Measurements from ENCODE around the gene ENTPD8. TPM values are rescaled to one million over a fixed set of nuclear protein-coding genes. Genes with fewer than 3 reads are reported as not detected.
A peak's percentile ranks its signal among the peaks of the same experiment; 100 is the strongest.

ENTPD8 gene
- total RNA-seq, 1 donor = not detected

DNA sequence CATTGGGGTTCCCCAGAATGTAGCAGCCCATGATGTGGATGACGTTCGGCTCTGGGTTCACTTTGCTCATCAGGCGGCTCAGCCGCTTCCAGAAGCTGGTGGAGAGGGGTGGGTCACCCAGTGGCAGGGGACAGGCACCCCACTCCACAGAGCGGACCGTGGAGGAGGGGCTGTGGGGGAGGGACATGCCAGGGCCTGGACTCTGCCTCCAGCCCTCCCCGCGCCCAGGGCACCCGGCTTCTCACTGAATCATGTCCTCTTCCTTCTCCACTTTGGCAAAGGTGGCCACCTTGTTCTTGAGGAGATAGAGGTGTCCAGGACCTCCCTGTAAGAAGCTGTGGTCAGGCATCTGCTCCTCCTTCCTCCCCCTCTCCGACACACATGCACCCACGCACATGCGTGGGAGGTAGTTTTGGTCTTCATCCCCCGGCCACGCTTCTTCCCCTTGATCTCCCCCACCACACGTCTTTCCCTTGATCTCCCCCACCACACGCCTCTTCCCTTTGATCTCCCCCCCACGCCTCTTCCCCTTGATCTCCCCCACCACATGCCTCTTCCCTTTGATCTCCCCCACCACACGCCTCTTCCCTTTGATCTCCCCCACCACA is 8.9 kb upstream of the ENTPD8 start:
- peaks cover 17% of the 10 kb centered on the region for H4K20me1 ChIP-seq (ENCODE audit: insufficient read depth, low read length)
- no peak overlapping the region for H3K4me3 ChIP-seq (ENCODE audit: insufficient read depth, low read length)
- TF ChIP-seq, protein P1, sequence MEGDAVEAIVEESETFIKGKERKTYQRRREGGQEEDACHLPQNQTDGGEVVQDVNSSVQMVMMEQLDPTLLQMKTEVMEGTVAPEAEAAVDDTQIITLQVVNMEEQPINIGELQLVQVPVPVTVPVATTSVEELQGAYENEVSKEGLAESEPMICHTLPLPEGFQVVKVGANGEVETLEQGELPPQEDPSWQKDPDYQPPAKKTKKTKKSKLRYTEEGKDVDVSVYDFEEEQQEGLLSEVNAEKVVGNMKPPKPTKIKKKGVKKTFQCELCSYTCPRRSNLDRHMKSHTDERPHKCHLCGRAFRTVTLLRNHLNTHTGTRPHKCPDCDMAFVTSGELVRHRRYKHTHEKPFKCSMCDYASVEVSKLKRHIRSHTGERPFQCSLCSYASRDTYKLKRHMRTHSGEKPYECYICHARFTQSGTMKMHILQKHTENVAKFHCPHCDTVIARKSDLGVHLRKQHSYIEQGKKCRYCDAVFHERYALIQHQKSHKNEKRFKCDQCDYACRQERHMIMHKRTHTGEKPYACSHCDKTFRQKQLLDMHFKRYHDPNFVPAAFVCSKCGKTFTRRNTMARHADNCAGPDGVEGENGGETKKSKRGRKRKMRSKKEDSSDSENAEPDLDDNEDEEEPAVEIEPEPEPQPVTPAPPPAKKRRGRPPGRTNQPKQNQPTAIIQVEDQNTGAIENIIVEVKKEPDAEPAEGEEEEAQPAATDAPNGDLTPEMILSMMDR (IDR thresholded peaks at IDR 0.05; ENCODE audit: extremely low read depth, low read depth, low read length) = no peak
- DNase-seq (ENCODE audit: insufficient read length, low spot score, missing footprints) = peak; percentile 69
- no peak overlapping the region for H2AFZ ChIP-seq (ENCODE audit: low read length)
- peaks cover 15% of the 10 kb centered on the region for H3K36me3 ChIP-seq (ENCODE audit: insufficient read depth, low read length)
- H3K27ac ChIP-seq (ENCODE audit: low read depth, low read length) = no peak overlapping the region
- H3K4me2 ChIP-seq (ENCODE audit: insufficient read depth, low read length) = no peak overlapping the region
- no peaks in the 10 kb centered on the region for H3K79me2 ChIP-seq (ENCODE audit: insufficient read depth, low read length)
- H3K27me3 ChIP-seq (ENCODE audit: insufficient read depth, low read length) = no peaks in the 10 kb centered on the region
- no peaks in the 10 kb centered on the region for H3K4me1 ChIP-seq (ENCODE audit: insufficient read depth, low read length)
- no peaks in the 10 kb centered on the region for H3K9me3 ChIP-seq (ENCODE audit: low read depth, low read length)

DNA sequence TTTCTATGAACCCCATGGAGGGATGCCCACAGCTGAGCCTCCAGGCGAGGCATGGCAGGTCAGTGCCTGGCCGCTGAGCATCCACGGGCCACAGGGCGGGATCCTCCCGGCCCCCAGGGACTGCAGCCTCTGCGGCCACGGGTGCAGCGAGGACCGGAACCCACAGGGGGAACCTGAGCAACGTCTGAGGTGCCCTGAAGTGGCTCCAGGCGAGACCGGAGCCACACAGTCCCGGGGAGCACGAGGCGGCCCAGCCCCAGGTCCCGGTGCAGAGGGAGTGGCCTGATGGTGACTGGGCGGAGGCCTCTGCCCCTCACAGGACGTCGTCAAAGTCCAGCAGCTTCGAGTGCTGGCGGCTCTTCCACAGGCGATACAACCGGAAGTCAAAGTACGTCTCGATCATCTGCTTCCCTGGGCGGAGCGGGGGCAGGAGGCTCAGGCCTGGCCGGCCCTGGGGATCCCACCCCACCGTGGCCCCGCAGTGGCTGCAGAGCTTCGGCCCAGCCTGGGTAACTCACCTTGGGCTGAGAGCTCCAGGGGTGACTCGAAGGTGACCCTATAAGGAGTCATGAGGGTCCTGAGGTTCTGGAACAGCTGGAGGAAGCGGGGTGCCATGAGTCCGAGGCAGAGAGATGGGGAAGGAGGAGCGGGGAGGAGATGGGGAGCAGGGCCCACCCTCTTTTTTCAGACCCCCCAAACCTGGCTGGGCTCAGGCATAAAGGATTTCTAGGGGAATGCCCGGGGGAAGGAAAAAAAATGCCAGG is 8.1 kb upstream of the ENTPD8 start:
- Histone ChIP-seq H3K27ac (ENCODE audit: low read depth, low read length) (no peak overlapping the region), H3K4me3 (ENCODE audit: insufficient read depth, low read length) (no peak overlapping the region), H3K9me3 (ENCODE audit: low read depth, low read length) (no peaks in the 10 kb centered on the region), H3K4me1 (ENCODE audit: insufficient read depth, low read length) (no peaks in the 10 kb centered on the region), H2AFZ (ENCODE audit: low read length) (no peak overlapping the region), H4K20me1 (ENCODE audit: insufficient read depth, low read length) (peaks cover 9% of the 10 kb centered on the region), H3K27me3 (ENCODE audit: insufficient read depth, low read length) (no peaks in the 10 kb centered on the region), H3K79me2 (ENCODE audit: insufficient read depth, low read length) (no peaks in the 10 kb centered on the region), H3K36me3 (ENCODE audit: insufficient read depth, low read length) (peaks cover 10% of the 10 kb centered on the region), H3K4me2 (ENCODE audit: insufficient read depth, low read length) (no peak overlapping the region)
- TF ChIP-seq, protein P1 (IDR thresholded peaks at IDR 0.05; ENCODE audit: extremely low read depth, low read depth, low read length) = no peak
- DNase-seq (ENCODE audit: insufficient read length, low spot score, missing footprints) = peak; percentile 74

DNA sequence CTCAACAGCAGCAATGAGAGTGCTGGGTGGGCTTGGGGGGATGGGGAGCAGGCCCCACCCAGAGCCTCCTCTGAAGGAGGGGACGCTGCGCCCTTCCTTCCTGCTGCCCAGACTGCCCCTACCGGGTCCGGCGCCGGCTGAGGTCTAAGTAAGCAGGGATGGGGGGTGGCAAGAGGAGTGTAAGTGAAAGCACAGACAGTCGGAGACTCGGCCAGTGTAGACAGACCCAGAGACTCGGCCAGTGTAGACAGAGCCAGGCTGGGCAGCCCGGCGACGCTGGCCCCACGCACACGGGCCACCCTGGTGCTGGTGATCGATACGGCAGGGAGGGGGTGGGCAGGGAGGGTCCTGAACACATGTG is 7.4 kb upstream of the ENTPD8 start:
- DNase-seq (ENCODE audit: insufficient read length, low spot score, missing footprints) = peak; percentile 18
- Histone ChIP-seq H3K36me3 (ENCODE audit: insufficient read depth, low read length) (peaks cover 10% of the 10 kb centered on the region), H4K20me1 (ENCODE audit: insufficient read depth, low read length) (peaks cover 7% of the 10 kb centered on the region), H2AFZ (ENCODE audit: low read length) (no peak overlapping the region), H3K9me3 (ENCODE audit: low read depth, low read length) (no peaks in the 10 kb centered on the region), H3K4me3 (ENCODE audit: insufficient read depth, low read length) (no peak overlapping the region), H3K27ac (ENCODE audit: low read depth, low read length) (no peak overlapping the region), H3K4me1 (ENCODE audit: insufficient read depth, low read length) (no peaks in the 10 kb centered on the region), H3K4me2 (ENCODE audit: insufficient read depth, low read length) (no peak overlapping the region), H3K27me3 (ENCODE audit: insufficient read depth, low read length) (no peaks in the 10 kb centered on the region), H3K79me2 (ENCODE audit: insufficient read depth, low read length) (no peaks in the 10 kb centered on the region)
- TF ChIP-seq, protein P1 (IDR thresholded peaks at IDR 0.05; ENCODE audit: extremely low read depth, low read depth, low read length) = no peak

All from osteoblast (primary cell).